HUES6 (cell line): Measurements from ENCODE around the gene C1orf105.

Experiments
- H3K27ac ChIP-seq: 2 replicates; pipeline ENCODE4 v1.7.0; 2013; ENCODE audit warnings: low read depth, mild to moderate bottlenecking, low read length, inconsistent platforms
- H3K27me3 ChIP-seq: 2 replicates; pipeline ENCODE4 v1.6.1; 2013; ENCODE audit warnings: low read length; ENCODE audit not compliant: control insufficient read depth, insufficient read depth
- H3K36me3 ChIP-seq: 2 replicates; pipeline ENCODE4 v1.6.1; 2013; ENCODE audit warnings: low read length; ENCODE audit not compliant: control insufficient read depth, insufficient read depth
- H3K4me1 ChIP-seq: 2 replicates; pipeline ENCODE4 v1.6.1; 2013; ENCODE audit warnings: low read length; ENCODE audit not compliant: control insufficient read depth, insufficient read depth
- H3K4me3 ChIP-seq: 2 replicates; pipeline ENCODE4 v1.5.1; 2013; ENCODE audit warnings: low read depth, low read length
- H3K9ac ChIP-seq: one replicate; pipeline ENCODE4 v1.6.1; 2013; ENCODE audit warnings: mild to moderate bottlenecking, low read length
- H3K9me3 ChIP-seq: 2 replicates; pipeline ENCODE4 v1.6.1; 2013; ENCODE audit warnings: low read depth, low read length; ENCODE audit not compliant: control insufficient read depth, insufficient read depth

Gene C1orf105

GRCh38 chr1:172460177-172460576 lies 39.7 kb downstream of the C1orf105 start:
- H3K9me3 ChIP-seq = no peaks in the 10 kb centered on the region
- no peak overlapping the region for H3K4me3 ChIP-seq
- H3K4me1 ChIP-seq = peaks cover 4% of the 10 kb centered on the region; the same call in 1 of the 2 replicates
- H3K27me3 ChIP-seq = no peaks in the 10 kb centered on the region
- no peak overlapping the region for H3K9ac ChIP-seq
- H3K27ac ChIP-seq = no peak overlapping the region
- no peaks in the 10 kb centered on the region for H3K36me3 ChIP-seq

- Histone ChIP-seq H3K9ac (no peak overlapping the region), H3K27ac (no peak overlapping the region)
Measured at GRCh38 chr1:172460887-172461315, 40.4 kb downstream of the C1orf105 start.

GRCh38 chr1:172465617-172466016 lies 45.1 kb downstream of the C1orf105 start:
- Histone ChIP-seq H3K27ac (no peak overlapping the region), H3K9me3 (no peaks in the 10 kb centered on the region), H3K4me3 (no peak overlapping the region), H3K9ac (no peak overlapping the region), H3K4me1 (peaks cover 4% of the 10 kb centered on the region; the same call in 1 of the 2 replicates), H3K36me3 (no peaks in the 10 kb centered on the region), H3K27me3 (no peaks in the 10 kb centered on the region)

More at GRCh38 chr1:172460887-172461315, 40.4 kb downstream of the C1orf105 start:
- Histone ChIP-seq H3K9me3 (no peaks in the 10 kb centered on the region), H3K4me3 (no peak overlapping the region), H3K36me3 (no peaks in the 10 kb centered on the region), H3K4me1 (peaks cover 4% of the 10 kb centered on the region; the same call in 1 of the 2 replicates), H3K27me3 (no peaks in the 10 kb centered on the region)

GRCh38 chr1:172466795-172467407 lies 46.4 kb downstream of the C1orf105 start:
- no peak overlapping the region for H3K4me3 ChIP-seq
- no peaks in the 10 kb centered on the region for H3K27me3 ChIP-seq
- H3K9me3 ChIP-seq = no peaks in the 10 kb centered on the region
- H3K9ac ChIP-seq = no peak overlapping the region
- H3K4me1 ChIP-seq = no peaks in the 10 kb centered on the region
- H3K36me3 ChIP-seq = no peaks in the 10 kb centered on the region
- H3K27ac ChIP-seq = no peak overlapping the region

- Histone ChIP-seq H3K27me3 (no peaks in the 10 kb centered on the region), H3K9me3 (no peaks in the 10 kb centered on the region), H3K36me3 (no peaks in the 10 kb centered on the region), H3K4me1 (no peaks in the 10 kb centered on the region), H3K9ac (no peak overlapping the region), H3K4me3 (no peak overlapping the region), H3K27ac (no peak overlapping the region)
Measured at GRCh38 chr1:172467446-172467845, 47.0 kb downstream of the C1orf105 start.

GRCh38 chr1:172468296-172468695 lies 47.8 kb downstream of the C1orf105 start:
- no peaks in the 10 kb centered on the region for H3K4me1 ChIP-seq
- no peaks in the 10 kb centered on the region for H3K36me3 ChIP-seq
- no peak overlapping the region for H3K9ac ChIP-seq
- no peak overlapping the region for H3K27ac ChIP-seq
- H3K4me3 ChIP-seq = no peak overlapping the region
- H3K9me3 ChIP-seq = no peaks in the 10 kb centered on the region
- H3K27me3 ChIP-seq = no peaks in the 10 kb centered on the region

- no peaks in the 10 kb centered on the region for H3K27me3 ChIP-seq
Measured at GRCh38 chr1:172469717-172470116, 49.2 kb downstream of the C1orf105 start.

GRCh38 chr1:172470149-172470548 lies 49.7 kb downstream of the C1orf105 start:
- Histone ChIP-seq H3K36me3 (no peaks in the 10 kb centered on the region), H3K27me3 (no peaks in the 10 kb centered on the region), H3K4me1 (no peaks in the 10 kb centered on the region), H3K27ac (no peak overlapping the region), H3K9ac (no peak overlapping the region), H3K4me3 (no peak overlapping the region), H3K9me3 (no peaks in the 10 kb centered on the region)

More at GRCh38 chr1:172469717-172470116, 49.2 kb downstream of the C1orf105 start:
- H3K4me3 ChIP-seq = no peak overlapping the region
- H3K9me3 ChIP-seq = no peaks in the 10 kb centered on the region
- no peak overlapping the region for H3K9ac ChIP-seq
- H3K4me1 ChIP-seq = no peaks in the 10 kb centered on the region
- no peaks in the 10 kb centered on the region for H3K36me3 ChIP-seq
- H3K27ac ChIP-seq = no peak overlapping the region

- Histone ChIP-seq H3K27me3 (no peaks in the 10 kb centered on the region), H3K4me3 (no peak overlapping the region), H3K27ac (no peak overlapping the region), H3K9me3 (no peaks in the 10 kb centered on the region), H3K9ac (no peak overlapping the region), H3K36me3 (no peaks in the 10 kb centered on the region), H3K4me1 (peaks cover 6% of the 10 kb centered on the region; the same call in 1 of the 2 replicates)
Measured at GRCh38 chr1:172471666-172472065, 51.2 kb downstream of the C1orf105 start.

- H3K9ac ChIP-seq = no peak overlapping the region
- H3K4me1 ChIP-seq = peaks cover 6% of the 10 kb centered on the region; the same call in 1 of the 2 replicates
- no peak overlapping the region for H3K4me3 ChIP-seq
Measured at GRCh38 chr1:172472495-172472894, 52.0 kb downstream of the C1orf105 start.

GRCh38 chr1:172473302-172473701 lies 52.8 kb downstream of the C1orf105 start:
- Histone ChIP-seq H3K9ac (no peak overlapping the region), H3K9me3 (no peaks in the 10 kb centered on the region), H3K4me1 (peaks cover 6% of the 10 kb centered on the region; the same call in 1 of the 2 replicates), H3K27me3 (no peaks in the 10 kb centered on the region), H3K27ac (no peak overlapping the region), H3K36me3 (no peaks in the 10 kb centered on the region), H3K4me3 (no peak overlapping the region)

More at GRCh38 chr1:172472495-172472894, 52.0 kb downstream of the C1orf105 start:
- Histone ChIP-seq H3K9me3 (no peaks in the 10 kb centered on the region), H3K36me3 (no peaks in the 10 kb centered on the region), H3K27me3 (no peaks in the 10 kb centered on the region), H3K27ac (no peak overlapping the region)
